GM12801 (cell line): ENCODE data around the gene NDST1.

Source experiments
- CTCF ChIP-seq: IDR thresholded peaks from one replicate; pipeline ENCODE4 v1.5.1; 2011; ENCODE audit warnings: control low read depth; ENCODE audit not compliant: insufficient read length; ENCODE audit errors: extremely low read depth

Gene NDST1

GRCh38 chr5:150560401-150561191, 52.7 kb downstream of the NDST1 start:
- no peak for TF ChIP-seq CTCF

- TF ChIP-seq CTCF = no peak
These were observed 53.2 kb downstream of the NDST1 start for GRCh38 chr5:150561192-150561512.

GRCh38 chr5:150561571-150562275, 53.8 kb downstream of the NDST1 start:
- no peak for TF ChIP-seq CTCF

- TF ChIP-seq CTCF = no peak
These were observed 54.9 kb downstream of the NDST1 start for GRCh38 chr5:150562832-150563231.

GRCh38 chr5:150565868-150566267, 57.9 kb downstream of the NDST1 start:
- no peak for TF ChIP-seq CTCF

GRCh38 chr5:150567031-150567717, 59.2 kb downstream of the NDST1 start:
- no peak for TF ChIP-seq CTCF

- no peak for TF ChIP-seq CTCF
These were observed 60.7 kb downstream of the NDST1 start for GRCh38 chr5:150568663-150569062.
